ENCODE data around the gene AGFG1.
"Not testable (repeated sequence)": the region's sequence is repeated elsewhere in the genome, so short reads cannot be mapped to it uniquely, and the experiment has no call there.

Gene AGFG1

GRCh38 chr2:227503433-227504406 is 31.8 kb downstream of the AGFG1 start:
- no peak for FAIRE-seq

- no peak for FAIRE-seq
Measured at GRCh38 chr2:227504700-227505099, 32.7 kb downstream of the AGFG1 start.

GRCh38 chr2:227506456-227506855 is 34.5 kb downstream of the AGFG1 start:
- FAIRE-seq, result no peak

GRCh38 chr2:227507963-227508362 is 36.0 kb downstream of the AGFG1 start:
- no peak for FAIRE-seq

DNA sequence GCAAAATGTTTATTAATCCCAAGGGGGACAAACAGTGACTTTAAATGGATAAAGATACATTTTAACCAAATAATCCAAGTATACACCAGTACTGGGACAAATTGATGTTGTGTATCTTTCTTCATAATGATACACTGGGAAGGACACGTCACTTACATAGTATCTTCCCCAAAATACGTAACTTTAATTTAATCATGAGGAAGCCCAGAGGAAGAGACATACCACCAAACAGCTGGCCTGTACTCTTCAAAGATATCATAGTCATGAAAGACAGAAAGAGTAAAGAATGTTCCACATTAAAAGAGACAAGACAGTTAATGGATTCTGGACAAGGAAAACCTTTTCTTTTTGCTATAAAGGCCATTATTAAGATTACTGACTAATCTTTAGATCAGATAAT is 37.1 kb downstream of the AGFG1 start:
- no peak for FAIRE-seq

GRCh38 chr2:227509824-227510619 is 38.1 kb downstream of the AGFG1 start:
- no peak for FAIRE-seq

DNA sequence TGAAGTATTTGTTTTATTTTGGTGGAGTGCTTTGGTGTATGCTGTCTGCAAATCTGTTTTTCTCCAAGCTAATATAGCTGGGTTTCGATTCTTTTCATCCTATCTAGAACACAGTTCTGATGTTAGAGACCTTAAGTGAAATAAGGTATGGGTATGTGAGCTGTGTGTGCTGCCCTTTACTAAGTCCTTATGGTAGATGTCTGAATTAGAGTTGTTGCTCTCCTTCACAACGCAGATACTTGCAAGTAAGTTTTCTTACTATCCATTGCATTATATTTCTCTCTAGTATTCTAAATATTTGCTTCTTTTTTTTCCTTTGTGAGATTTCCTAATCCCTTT is 38.6 kb downstream of the AGFG1 start:
- no peak for FAIRE-seq

- no peak for FAIRE-seq
Measured at GRCh38 chr2:227511239-227511930, 39.4 kb downstream of the AGFG1 start.

DNA sequence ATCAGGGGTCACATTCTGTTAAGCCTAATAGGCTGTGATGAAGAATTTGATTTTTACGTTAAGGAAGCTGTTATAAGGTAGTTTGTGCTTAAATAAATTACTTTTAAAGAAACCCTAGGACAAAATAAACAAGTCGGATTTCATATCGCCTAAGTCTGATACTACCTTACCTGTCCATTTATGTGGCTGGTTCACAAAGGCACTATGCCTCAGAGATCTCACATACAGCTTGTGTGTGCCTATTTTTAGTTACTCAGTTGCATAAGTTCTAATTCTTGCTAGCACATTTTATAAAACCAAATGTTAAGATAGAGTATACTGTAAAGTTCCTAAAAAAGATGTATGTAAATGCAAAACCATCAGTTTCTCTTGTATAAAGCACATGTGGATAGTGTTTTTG is 40.0 kb downstream of the AGFG1 start:
- no peak for FAIRE-seq

GRCh38 chr2:227513113-227513512 is 41.2 kb downstream of the AGFG1 start:
- FAIRE-seq, result no peak

- no peak for FAIRE-seq
Measured at GRCh38 chr2:227515742-227516141, 43.8 kb downstream of the AGFG1 start.

GRCh38 chr2:227517724-227518123 is 45.8 kb downstream of the AGFG1 start:
- FAIRE-seq, result no peak

DNA sequence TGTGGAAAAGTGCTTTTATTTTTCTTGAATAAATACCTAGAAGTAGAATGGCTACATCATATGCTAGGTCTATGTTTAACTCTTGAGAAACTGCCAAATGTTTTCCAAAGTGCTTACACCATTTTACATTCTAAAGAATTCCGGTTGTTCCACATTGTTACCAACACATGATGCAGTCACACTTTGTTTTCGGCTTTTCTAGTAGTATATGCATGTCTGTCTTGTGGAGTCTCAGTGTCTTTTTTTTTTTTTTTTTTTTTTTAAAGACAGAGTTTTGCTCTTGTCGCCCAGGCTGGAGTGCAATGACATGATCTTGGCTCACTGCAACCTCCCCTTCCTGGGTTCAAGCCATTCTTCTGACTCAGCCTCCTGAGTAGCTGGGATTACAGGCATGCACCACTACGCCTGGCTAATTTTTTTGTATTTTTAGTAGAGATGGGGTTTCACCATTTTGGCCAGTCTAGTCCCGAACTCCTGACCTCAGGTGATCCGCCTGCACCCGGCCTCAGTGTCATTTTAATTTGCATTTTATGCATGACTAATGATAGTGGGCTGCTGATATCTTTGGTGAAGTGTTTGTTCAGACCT is 46.4 kb downstream of the AGFG1 start:
- not testable (repeated sequence) for FAIRE-seq

DNA sequence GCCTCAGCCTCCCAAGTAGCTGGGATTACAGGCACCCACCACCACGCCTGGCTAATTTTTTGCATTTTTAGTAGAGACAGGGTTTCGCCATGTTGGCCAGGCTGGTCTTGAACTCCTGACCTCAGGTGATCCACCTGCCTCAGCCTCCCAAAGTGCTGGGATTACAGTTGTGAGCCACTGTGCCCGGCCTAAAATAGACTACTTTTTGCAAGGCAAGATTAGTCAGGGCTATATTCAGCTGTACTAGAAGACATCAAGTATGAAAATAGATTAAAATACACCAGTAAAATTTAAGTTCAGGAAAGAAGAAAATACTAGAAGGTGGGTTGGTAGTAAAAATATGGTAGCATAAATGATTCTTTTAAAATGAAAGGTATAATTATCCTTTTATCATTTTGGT is 49.2 kb downstream of the AGFG1 start:
- not testable (repeated sequence) for FAIRE-seq

DNA sequence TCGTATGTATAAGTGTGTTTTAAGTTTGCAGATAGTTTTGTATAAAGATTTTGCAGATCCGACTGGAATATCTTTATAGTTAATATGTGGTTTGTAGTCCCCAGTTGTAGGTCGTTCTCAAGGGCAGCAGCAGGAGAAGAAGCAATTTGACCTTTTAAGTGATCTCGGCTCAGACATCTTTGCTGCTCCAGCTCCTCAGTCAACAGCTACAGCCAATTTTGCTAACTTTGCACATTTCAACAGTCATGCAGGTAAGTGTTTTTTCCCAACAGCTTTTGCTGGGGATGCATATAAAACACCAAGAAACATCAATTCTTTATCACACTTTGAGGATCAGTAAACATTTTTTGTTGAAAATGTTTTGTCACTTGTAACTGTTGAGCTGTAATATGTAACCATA is 52.7 kb downstream of the AGFG1 start:
- FAIRE-seq, result no peak

- no peak for FAIRE-seq
Measured at GRCh38 chr2:227527351-227527750, 55.4 kb downstream of the AGFG1 start.

GRCh38 chr2:227528803-227529202 is 56.8 kb downstream of the AGFG1 start:
- FAIRE-seq, result no peak

GRCh38 chr2:227529871-227530270 is 57.9 kb downstream of the AGFG1 start:
- FAIRE-seq, result no peak

DNA sequence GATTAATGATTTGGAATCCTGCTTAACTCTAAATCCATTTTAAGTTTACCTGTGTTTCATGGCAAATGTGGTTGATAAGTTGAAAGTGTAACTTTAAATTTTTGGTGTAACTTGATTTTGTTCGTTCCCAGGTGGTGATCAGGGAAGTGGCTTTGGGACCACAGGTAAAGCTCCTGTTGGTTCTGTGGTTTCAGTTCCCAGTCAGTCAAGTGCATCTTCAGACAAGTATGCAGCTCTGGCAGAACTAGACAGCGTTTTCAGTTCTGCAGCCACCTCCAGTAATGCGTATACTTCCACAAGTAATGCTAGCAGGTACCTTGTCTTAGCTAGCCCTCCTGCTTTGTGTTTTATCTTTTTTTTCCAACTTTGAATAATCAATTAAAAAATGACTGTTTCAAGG is 62.8 kb downstream of the AGFG1 start:
- FAIRE-seq, result no peak

DNA sequence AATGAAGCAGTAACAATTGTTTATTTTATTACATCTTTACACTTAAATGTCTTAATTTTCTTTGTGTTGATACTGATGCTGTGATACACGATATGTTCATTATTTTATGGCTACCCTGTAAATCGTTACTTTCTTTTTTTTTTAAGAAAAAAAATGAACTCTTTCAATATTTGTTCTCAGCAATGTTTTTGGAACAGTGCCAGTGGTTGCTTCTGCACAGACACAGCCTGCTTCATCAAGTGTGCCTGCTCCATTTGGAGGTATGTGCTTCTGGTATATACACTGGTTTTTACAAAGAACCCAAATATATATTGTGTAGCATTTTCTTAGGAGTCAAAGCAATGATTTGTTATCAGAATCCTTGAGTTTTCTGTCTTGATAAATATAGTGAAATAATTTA is 64.5 kb downstream of the AGFG1 start:
- FAIRE-seq, result peak; percentile 7

- no peak for FAIRE-seq
Measured at GRCh38 chr2:227539465-227539956, 67.6 kb downstream of the AGFG1 start.

GRCh38 chr2:227540352-227540751 is 68.4 kb downstream of the AGFG1 start:
- FAIRE-seq, result not testable (repeated sequence)

DNA sequence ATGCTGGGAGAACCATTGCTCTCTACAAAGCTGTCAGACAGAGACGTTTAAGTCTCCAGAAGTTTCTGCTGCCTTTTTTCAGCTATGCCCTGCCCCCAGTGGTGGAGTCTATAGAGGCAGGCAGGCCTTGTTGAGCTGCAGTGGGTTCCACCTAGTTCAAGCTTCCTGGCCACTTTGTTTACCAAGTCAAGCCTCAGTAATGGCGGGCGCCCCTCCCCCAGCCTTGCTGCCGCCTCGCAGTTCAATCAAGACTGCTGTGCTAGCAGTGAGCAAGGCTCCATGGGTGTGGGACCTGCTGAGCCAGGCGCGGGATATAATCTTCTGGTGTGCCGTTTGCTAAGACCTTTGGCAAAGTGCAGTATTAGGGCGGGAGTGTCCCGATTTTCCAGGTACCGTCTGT is 74.0 kb downstream of the AGFG1 start:
- no peak for FAIRE-seq

All from TTC549 (cell line).